Colonic mucosa (tissue), 4 donors: Measurements from ENCODE around the gene TMEM120B. TPM values are rescaled to one million over a fixed set of nuclear protein-coding genes. Genes with fewer than 3 reads are reported as not detected.
A peak's percentile ranks its signal among the peaks of the same experiment; 100 is the strongest.

Experiments
- DNase-seq: peaks from one replicate; pipeline ENCODE4 v3.0.0-alpha.2; 2020
- H3K27ac ChIP-seq: fragments of 200-600 bp; one replicate; pipeline ENCODE4 v1.8.0; 2021
- H3K27me3 ChIP-seq: fragments of 200-600 bp; one replicate; pipeline ENCODE4 v1.8.0; 2021
- H3K36me3 ChIP-seq: fragments of 200-600 bp; one replicate; pipeline ENCODE4 v1.8.0; 2021
- H3K4me1 ChIP-seq: fragments of 200-600 bp; one replicate; pipeline ENCODE4 v1.8.0; 2021; ENCODE audit warnings: mild to moderate bottlenecking
- H3K4me3 ChIP-seq: fragments of 200-600 bp; one replicate; pipeline ENCODE4 v1.8.0; 2021
- H3K9ac ChIP-seq, 2 donors: one replicate each; pipeline ENCODE4 v1.7.0; 2013; ENCODE audit warnings: control low read depth in 2 of 2, low read depth in 2 of 2, low read length in 2 of 2
- H3K9me3 ChIP-seq: fragments of 200-600 bp; one replicate; pipeline ENCODE4 v1.8.0; 2021
- intact Hi-C: fragments of 100-400 bp; cut with DNase I; formaldehyde crosslinking; loops from one replicate; pipeline ENCODE4 v1.14.1; 2022
- total RNA-seq, 2 donors: library from RNA; stranded (reverse); fragmentation: NEBNext Ultra II Directional in 1 of 2; extraction: Animal tissue kit (Norgen Biotek cat#: 25700) in 1 of 2; gene quantifications; one replicate each; pipeline ENCODE4 v1.2.1, GENCODE V29; 2021
- TF ChIP-seq, protein P1 (sequence below): fragments of 200-600 bp; IDR thresholded peaks from one replicate; pipeline ENCODE4 v1.8.0; 2022; ENCODE audit warnings: antibody characterized with exemption, mild to moderate bottlenecking
- donor health status: healthy.
- donor health status: DM: no; HTN: no; CAD: no.
- donor health status: DM: no; HTN: no; CAD: no.

Gene TMEM120B
- total RNA-seq, 2 donors from 2014 or later, result 3.9 to 6.5 TPM

DNA sequence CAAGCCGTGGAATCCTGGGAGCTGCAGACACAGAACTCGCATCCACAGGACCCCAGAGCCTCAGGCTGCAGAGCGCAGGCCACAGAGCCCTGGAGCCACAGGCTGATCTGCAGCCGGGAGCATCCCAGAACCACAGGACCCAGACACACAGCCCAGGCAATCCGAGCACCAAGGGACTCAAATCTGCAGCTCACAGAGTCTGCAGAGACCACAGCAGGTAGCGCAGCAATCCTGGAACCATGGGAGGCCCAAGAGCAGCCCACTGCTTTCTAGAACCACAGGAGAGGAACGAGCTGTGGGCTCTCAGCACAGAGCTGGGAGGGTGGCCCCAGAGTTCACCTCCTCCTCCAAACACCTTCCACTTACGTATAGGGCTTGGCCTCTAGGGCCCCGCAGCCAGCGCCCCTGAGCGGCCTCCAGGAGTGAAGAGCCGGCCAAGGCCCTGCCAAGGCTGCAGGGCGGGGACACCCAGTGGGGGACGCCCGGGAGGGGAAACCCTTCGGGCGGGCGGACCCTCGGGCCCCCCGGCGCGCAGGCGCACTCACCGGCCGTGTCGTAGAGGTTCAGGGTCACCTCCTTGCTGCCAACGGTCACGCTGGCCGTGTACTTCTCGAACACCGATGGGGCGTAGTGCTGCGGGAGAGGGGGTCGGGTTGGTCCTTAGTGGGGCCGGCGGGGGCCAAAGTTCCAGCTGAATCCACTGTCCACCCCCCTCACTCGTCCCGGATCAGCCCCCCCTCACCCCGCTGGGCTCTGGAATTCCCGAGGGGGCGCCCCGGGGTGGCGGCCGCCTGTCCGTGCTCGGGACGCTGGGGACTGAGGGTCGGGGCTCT, 80.3 kb downstream of the TMEM120B start:
- no peaks in the 10 kb centered on the region for H3K27me3 ChIP-seq
- no peaks in the 10 kb centered on the region for H3K36me3 ChIP-seq
- TF ChIP-seq, protein P1, sequence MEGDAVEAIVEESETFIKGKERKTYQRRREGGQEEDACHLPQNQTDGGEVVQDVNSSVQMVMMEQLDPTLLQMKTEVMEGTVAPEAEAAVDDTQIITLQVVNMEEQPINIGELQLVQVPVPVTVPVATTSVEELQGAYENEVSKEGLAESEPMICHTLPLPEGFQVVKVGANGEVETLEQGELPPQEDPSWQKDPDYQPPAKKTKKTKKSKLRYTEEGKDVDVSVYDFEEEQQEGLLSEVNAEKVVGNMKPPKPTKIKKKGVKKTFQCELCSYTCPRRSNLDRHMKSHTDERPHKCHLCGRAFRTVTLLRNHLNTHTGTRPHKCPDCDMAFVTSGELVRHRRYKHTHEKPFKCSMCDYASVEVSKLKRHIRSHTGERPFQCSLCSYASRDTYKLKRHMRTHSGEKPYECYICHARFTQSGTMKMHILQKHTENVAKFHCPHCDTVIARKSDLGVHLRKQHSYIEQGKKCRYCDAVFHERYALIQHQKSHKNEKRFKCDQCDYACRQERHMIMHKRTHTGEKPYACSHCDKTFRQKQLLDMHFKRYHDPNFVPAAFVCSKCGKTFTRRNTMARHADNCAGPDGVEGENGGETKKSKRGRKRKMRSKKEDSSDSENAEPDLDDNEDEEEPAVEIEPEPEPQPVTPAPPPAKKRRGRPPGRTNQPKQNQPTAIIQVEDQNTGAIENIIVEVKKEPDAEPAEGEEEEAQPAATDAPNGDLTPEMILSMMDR, result no peak
- peak overlapping the region; percentile 77 to 93 for H3K9ac ChIP-seq
- intact Hi-C loops, result loop anchor here (5.0 kb wide), 2 partner anchors 94 to 96 kb away; partner anchors contain the start of gene PSMD9
- peak overlapping the region; percentile 78 for H3K27ac ChIP-seq
- DNase-seq, result no peak
- peaks cover 34% of the 10 kb centered on the region for H3K4me1 ChIP-seq
- no peaks in the 10 kb centered on the region for H3K9me3 ChIP-seq
- H3K4me3 ChIP-seq, result peak overlapping the region; percentile 70

DNA sequence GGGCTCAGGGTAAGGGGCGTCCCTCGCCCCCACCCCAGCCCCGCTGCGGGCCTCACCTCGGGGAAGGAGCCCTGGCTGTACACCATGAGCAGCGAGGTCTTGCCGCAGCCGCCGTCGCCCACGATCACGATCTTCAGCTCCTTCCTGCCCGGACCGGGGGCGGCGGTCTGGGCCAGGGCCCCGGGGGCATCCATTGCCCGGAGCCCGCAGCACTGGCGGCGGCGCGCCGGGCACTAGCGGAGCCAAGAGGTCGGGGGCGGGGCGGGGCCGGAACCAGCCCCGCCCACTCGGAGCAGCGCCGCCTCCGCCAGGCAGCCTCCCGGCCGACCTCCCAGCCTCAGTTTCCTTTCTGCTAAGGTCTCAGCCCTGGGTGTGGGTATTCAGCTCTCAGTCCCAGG, 80.9 kb downstream of the TMEM120B start, which contains the start of gene RHOF:
RHOF (minus strand) TSS at position 249 of the 398 bp plus-strand sequence; CDS start at position 194, 55 bp downstream.
- peaks cover 38% of the 10 kb centered on the region for H3K4me1 ChIP-seq
- DNase-seq, result peak; percentile 71
- H3K36me3 ChIP-seq, result no peaks in the 10 kb centered on the region
- peak within 1 kb of the TSS; percentile 78 for H3K27ac ChIP-seq
- H3K4me3 ChIP-seq, result peak within 1 kb of the TSS; percentile 70
- intact Hi-C loops, result loop anchor here (5.0 kb wide), 2 partner anchors 94 to 96 kb away; partner anchors contain the start of gene PSMD9
- no peaks in the 10 kb centered on the region for H3K9me3 ChIP-seq
- TF ChIP-seq, protein P1, result no peak
- no peaks in the 10 kb centered on the region for H3K27me3 ChIP-seq
- H3K9ac ChIP-seq, result peak within 1 kb of the TSS; percentile 77 to 93

- TF ChIP-seq, protein P1, result peak; percentile 99
- no peaks in the 10 kb centered on the region for H3K9me3 ChIP-seq
- DNase-seq, result peak; percentile 95
- intact Hi-C loops, result loop anchor here (2.0 to 5.0 kb wide), 3 partner anchors 19 to 97 kb away; partner anchors contain the start of gene PSMD9
- H3K36me3 ChIP-seq, result no peaks in the 10 kb centered on the region
- peaks cover 38% of the 10 kb centered on the region for H3K4me1 ChIP-seq
- peak overlapping the region; percentile 77 to 93 for H3K9ac ChIP-seq
- H3K27me3 ChIP-seq, result no peaks in the 10 kb centered on the region
- H3K4me3 ChIP-seq, result peak overlapping the region; percentile 70
- peak overlapping the region; percentile 78 for H3K27ac ChIP-seq
Observed at GRCh38 chr12:121793838-121794533, 81.4 kb downstream of the TMEM120B start.

- TF ChIP-seq, protein P1, result no peak
- Histone ChIP-seq H3K27ac (peak overlapping the region; percentile 73), H3K4me3 (peak overlapping the region; percentile 70), H3K9me3 (no peaks in the 10 kb centered on the region), H3K27me3 (no peaks in the 10 kb centered on the region), H3K4me1 (peaks cover 38% of the 10 kb centered on the region), H3K9ac (peak overlapping the region; percentile 66 to 93), H3K36me3 (no peaks in the 10 kb centered on the region)
- DNase-seq, result no peak
- intact Hi-C loops, result loop anchor here (2.0 to 5.0 kb wide), 3 partner anchors 18 to 97 kb away; partner anchors contain the start of gene PSMD9
Observed at GRCh38 chr12:121794534-121795033, 82.0 kb downstream of the TMEM120B start.
